Raji (cell line): ENCODE data around the gene SCYL3.

ENCODE experiments used
- POLR2A ChIP-seq: IDR thresholded peaks from 2 replicates; pipeline ENCODE4 v1.6.1; 2011; ENCODE audit warnings: low read depth, low read length, control low read depth; ENCODE audit not compliant: insufficient read depth

The SCYL3 gene

GRCh38 chr1:169860750-169861149 is 32.9 kb downstream of the SCYL3 start:
- TF ChIP-seq POLR2A = no peak

DNA sequence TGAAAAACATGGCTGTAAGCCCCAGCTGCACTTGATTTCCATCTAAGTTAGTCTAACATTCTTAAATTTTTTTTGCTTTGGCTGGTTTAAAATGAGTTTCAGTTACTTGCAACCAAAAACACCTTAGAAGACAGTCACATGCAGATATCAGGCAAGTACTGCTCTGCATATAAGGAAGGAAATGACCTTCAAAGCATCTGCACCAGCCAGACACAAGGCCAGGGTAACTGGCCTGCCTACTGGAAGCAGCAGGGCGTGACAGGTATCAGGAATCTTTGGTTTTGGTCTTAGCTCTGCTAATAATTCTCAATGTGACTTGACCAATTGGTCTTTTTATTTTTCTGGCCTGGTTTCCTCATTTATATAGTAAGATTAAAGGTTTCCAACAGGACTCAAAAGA is 33.5 kb downstream of the SCYL3 start:
- TF ChIP-seq POLR2A = no peak

GRCh38 chr1:169859001-169859400 is 34.7 kb downstream of the SCYL3 start:
- TF ChIP-seq POLR2A = no peak

DNA sequence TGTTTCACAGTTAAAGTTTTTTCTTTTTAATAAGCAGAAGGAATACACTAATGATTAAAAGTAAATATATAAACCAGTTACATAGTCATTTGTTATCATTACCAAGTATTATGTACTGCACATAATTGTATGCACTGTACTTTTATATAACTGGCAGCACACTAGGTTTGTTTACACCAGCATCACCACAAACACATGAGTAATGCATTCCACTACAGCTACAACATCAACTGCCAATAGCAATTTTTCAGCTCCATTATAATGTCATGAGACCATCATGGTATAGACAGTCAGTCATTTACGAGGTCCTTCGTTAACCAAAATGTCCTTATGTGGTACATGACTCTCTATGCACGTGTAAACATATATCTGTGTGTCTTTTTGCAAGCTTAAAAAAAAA is 35.2 kb downstream of the SCYL3 start:
- TF ChIP-seq POLR2A = no peak

DNA sequence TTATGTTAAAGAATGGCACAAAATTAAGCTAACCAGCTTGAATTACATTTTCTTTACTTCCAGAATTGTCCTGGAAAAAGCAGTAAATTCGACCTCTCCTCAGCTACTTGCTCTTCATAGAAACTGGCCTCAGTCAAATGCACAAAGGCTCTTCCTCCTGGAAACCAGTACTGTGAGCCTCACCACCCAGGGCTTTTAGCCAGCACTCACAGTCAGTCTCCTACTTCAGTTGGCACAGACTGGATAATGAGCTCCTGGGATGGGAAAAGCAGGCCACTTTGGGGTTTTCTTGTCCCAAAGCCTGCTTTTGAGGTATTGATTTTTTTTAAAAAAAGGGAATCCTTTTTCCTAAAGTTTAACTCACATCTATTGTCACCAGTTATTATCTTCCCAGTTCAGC is 40.4 kb downstream of the SCYL3 start:
- TF ChIP-seq POLR2A = no peak

DNA sequence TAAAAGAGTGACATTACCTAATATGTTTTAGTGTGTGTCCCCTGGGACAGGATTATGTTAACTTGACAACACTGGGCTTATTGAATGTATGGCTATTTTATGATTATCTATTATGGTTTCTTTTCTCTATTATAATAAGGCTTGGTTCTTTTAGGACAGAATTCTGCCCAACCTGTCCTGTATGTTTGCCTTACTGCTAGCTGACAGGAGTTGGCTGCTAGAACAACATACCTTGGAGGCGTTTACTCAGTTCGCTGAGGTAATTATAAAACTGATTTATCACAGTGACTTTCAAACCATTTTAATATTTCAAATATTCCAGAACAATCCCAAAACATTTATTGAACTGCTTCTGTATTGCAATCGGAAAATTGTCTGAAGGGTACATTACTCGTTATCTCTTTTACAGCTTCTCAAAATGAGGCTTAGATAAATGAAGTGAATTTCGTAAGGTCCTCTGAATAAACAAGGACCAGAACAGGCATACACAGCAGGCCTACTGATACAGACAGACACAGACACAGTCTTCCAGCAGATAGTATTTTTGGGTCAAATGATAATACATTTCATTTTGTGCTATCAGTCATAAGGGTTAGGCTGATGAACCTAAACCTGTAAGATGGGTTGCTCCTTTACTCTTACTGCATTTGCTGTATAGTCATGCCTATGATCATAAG is 44.2 kb downstream of the SCYL3 start:
- TF ChIP-seq POLR2A = no peak

DNA sequence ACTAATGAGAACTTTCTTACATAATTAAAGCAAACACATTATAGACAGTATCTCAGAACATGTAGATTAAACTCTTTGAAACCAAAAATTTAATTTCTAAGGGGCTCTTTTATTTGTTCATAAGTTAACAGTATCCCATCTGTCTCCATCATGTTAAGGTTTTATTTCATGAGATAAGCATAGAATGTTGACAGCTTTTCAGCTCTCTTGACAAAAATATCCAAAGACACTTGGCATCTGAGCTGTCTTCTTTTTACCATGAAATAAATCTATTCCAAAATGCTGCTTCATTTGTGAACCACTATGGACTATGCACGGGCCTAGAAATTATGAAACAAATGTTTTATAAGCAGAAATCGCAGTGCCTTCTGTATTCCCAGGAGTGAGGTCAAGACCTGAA is 45.2 kb downstream of the SCYL3 start:
- TF ChIP-seq POLR2A = no peak

GRCh38 chr1:169844941-169845608 is 48.6 kb downstream of the SCYL3 start:
- no peak for TF ChIP-seq POLR2A

GRCh38 chr1:169838942-169839341 is 54.8 kb downstream of the SCYL3 start:
- TF ChIP-seq POLR2A = no peak

GRCh38 chr1:169836198-169836597 is 57.5 kb downstream of the SCYL3 start:
- no peak for TF ChIP-seq POLR2A

DNA sequence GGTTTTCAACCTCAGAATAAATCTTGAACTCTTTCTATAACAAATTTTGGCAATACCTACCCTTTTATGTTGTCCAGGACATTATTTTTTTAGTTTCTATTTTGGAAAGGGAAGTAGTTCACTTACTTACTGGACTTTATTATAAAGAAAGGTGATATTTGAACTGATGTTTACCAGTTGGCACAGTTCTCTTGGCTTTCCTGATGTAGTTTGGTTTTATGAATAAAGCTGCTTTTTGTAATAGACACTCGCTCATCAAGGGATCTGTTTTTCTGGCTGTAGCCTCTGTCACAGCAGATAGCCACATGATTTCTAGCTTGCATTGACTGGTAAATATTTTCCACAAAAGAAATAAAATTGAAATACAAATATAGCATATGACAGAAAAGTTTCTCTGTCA is 58.0 kb downstream of the SCYL3 start:
- TF ChIP-seq POLR2A = no peak

DNA sequence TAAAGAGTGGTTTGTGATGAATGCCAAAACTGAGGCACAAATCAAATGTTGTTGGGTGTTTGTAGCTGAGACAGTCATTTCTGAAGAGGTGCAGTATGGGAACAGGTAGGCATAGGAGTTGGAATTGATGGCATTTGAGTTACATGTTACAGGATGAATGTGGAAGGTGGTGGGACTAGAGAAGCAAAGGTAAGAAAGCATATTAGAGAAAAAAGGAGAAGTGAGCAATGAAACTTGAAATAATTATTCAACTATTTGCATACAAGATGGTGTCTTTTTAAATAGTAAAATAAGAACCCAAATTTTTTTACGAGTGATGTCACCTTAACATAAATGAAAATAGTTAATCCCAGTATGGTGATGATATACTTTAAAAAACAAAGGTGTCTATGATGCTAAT is 58.8 kb downstream of the SCYL3 start:
- TF ChIP-seq POLR2A = no peak

DNA sequence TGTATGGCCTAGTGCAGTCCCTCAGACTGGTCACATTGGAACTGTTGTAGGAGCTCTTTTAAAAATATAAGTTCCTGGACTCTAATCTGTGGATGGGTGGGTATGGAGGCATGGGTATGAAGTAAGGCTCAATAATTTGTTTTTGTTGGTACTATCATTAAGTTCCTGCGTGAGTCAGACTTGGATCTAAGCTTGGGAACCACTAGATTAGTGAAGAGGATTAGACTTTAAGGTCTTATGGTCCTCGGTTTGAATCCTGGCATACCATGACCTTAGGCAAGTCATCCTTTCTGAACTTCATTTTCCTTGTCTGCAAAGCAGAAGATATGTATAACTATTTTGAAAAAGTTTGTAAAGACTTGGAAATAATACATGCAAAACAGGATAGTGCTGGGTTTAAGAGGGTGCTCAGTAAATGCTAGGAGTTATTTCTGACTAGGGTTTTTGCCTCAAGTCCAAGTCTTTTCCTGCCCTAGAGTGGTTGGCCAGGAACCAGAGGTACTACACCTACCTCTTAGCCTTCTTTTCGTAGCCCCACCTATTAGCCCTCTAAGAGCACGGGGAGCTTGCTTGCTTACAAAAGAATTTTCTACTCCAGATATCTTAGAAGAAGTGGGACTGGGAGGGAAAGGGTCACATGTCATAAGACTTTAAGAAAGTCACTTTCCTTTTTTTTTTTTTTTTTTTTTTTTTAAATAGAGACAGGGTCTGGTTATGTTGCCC is 60.4 kb downstream of the SCYL3 start:
- no peak for TF ChIP-seq POLR2A

DNA sequence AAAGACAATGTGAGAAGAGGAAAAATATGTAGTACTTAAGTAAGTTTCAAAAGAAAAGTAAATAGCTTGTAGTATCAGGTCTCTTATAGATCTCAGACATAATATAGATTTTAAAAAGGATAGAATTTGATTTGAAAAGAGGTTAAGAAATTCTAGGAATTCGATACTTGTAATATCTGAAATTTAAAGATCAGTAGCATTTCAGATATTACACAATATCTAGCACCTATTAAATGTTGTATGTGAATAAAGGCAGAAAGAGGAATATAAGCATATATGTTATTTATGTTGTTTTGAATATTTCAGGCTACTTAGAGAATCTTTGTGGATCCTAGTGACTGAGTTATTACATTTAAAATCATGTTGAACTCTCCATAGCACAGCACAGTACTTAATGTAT is 64.0 kb downstream of the SCYL3 start:
- TF ChIP-seq POLR2A = no peak

DNA sequence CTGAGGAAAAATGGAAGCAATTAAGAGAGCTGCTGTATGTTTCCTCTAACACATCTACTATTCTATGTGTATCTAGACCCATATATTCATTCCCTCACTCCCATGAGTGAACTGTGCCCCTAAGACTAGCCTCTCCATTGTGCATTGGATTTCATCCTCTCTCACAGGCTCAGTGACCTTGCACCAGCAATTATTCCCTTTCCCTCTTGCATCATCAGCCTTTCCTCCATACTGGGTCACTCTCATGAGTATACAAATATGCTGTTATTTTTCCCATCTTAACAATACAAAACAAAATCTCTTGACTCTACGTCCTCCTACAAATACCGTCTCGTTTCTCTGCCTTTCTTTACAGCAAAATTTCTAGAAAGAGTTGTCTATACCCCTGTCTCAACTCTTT is 69.5 kb downstream of the SCYL3 start:
- no peak for TF ChIP-seq POLR2A

DNA sequence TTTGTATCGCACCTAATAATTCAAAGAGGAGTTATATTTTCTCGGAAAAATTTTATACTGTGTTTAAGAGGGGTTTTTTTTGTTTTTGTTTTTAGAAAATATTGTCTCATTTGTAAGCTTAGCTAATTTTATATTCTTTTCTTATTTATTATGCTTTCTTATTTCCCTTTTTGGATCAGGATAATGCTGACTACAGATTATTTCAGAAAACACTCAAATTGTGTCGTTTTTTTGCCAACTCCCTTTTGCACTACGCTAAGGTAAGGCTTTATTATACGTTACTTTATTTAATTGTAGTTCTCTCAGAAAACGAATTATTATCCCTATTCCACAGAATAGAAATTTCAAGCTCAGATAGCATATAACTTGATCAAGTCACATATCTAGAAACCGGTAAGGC is 72.2 kb downstream of the SCYL3 start:
- TF ChIP-seq POLR2A = no peak
